RWPE2 (cell line): Measurements from ENCODE around the gene LACC1.

Experiments
- ATAC-seq: fragments of 200-7000 bp; cut with Tn5 transposase; 3 replicates; pipeline ENCODE4 v1.9.1; 2021; ENCODE audit warnings: low read depth
- DNase-seq: peaks from one replicate; pipeline ENCODE4 v3.0.0-alpha.2; 2020; ENCODE audit warnings: low spot score
- H3K27ac ChIP-seq: fragments of 450-650 bp; 2 replicates; pipeline ENCODE4 v1.5.1; 2017; ENCODE audit warnings: mild to moderate bottlenecking; ENCODE audit not compliant: poor library complexity, severe bottlenecking
- H3K27me3 ChIP-seq: fragments of 250-450 bp; sonication (Bioruptor Pico); 2 replicates; pipeline ENCODE4 v1.5.1; 2021; ENCODE audit warnings: mild to moderate bottlenecking, moderate library complexity; ENCODE audit not compliant: insufficient read depth, poor library complexity, severe bottlenecking
- H3K36me3 ChIP-seq: fragments of 250-450 bp; sonication (Bioruptor Pico); 2 replicates; pipeline ENCODE4 v1.5.1; 2020; ENCODE audit warnings: low read depth, mild to moderate bottlenecking, moderate library complexity
- H3K4me1 ChIP-seq: fragments of 250-450 bp; sonication (Bioruptor Pico); 2 replicates; pipeline ENCODE4 v1.5.1; 2021; ENCODE audit warnings: mild to moderate bottlenecking, moderate library complexity; ENCODE audit not compliant: insufficient read depth, poor library complexity, severe bottlenecking
- H3K4me3 ChIP-seq: fragments of 250-450 bp; sonication (Bioruptor Pico); 2 replicates; pipeline ENCODE4 v1.5.1; 2021; ENCODE audit warnings: mild to moderate bottlenecking, moderate library complexity; ENCODE audit not compliant: severe bottlenecking
- H3K9me3 ChIP-seq: fragments of 250-450 bp; sonication (Bioruptor Pico); 2 replicates; pipeline ENCODE4 v1.5.1; 2021; ENCODE audit warnings: mild to moderate bottlenecking, moderate library complexity; ENCODE audit not compliant: severe bottlenecking
- CTCF ChIP-seq: fragments of 450-650 bp; IDR thresholded peaks from one replicate; pipeline ENCODE4 v1.5.1; 2017; ENCODE audit warnings: mild to moderate bottlenecking, moderate library complexity; ENCODE audit not compliant: poor library complexity, severe bottlenecking

The LACC1 gene

GRCh38 chr13:43911278-43911677 is 31.6 kb downstream of the LACC1 start:
- H3K36me3 ChIP-seq: no peaks in the 10 kb centered on the region
- H3K27ac ChIP-seq: no peak overlapping the region
- TF ChIP-seq CTCF: no peak
- H3K27me3 ChIP-seq: no peaks in the 10 kb centered on the region
- no peak for DNase-seq
- peaks cover 5% of the 10 kb centered on the region for H3K4me1 ChIP-seq
- H3K4me3 ChIP-seq: no peak overlapping the region
- H3K9me3 ChIP-seq: no peaks in the 10 kb centered on the region
- ATAC-seq: no peak

DNA sequence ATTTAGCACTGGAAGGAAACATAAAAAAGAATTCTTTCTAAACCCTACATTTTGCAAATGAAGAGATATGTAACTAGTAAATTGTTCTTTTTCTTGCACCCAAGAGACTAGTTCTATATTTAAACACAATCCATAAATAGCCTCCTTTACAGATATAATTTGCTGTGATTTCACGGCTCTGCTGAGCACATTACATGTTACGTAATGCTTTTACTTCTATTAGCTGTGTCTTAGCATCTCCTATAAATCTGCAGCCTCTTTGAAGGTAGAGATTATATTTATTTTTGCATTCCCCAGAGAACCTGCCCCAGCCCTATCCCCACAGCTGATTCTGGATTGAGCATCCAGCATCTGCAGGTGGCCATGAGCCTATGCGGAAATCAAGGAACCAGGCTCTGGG is 32.2 kb downstream of the LACC1 start:
- Histone ChIP-seq H3K36me3 (no peaks in the 10 kb centered on the region), H3K27ac (no peak overlapping the region), H3K9me3 (no peaks in the 10 kb centered on the region), H3K27me3 (no peaks in the 10 kb centered on the region), H3K4me3 (no peak overlapping the region), H3K4me1 (peaks cover 5% of the 10 kb centered on the region)
- ATAC-seq: no peak
- DNase-seq: no peak
- TF ChIP-seq CTCF: no peak

- no peaks in the 10 kb centered on the region for H3K27me3 ChIP-seq
- H3K4me3 ChIP-seq: no peak overlapping the region
- H3K9me3 ChIP-seq: no peaks in the 10 kb centered on the region
- DNase-seq: no peak
- ATAC-seq: no peak
- H3K27ac ChIP-seq: no peak overlapping the region
- TF ChIP-seq CTCF: no peak
- H3K36me3 ChIP-seq: no peaks in the 10 kb centered on the region
- peaks cover 12% of the 10 kb centered on the region for H3K4me1 ChIP-seq
These were observed 35.7 kb downstream of the LACC1 start for GRCh38 chr13:43915451-43915850.

DNA sequence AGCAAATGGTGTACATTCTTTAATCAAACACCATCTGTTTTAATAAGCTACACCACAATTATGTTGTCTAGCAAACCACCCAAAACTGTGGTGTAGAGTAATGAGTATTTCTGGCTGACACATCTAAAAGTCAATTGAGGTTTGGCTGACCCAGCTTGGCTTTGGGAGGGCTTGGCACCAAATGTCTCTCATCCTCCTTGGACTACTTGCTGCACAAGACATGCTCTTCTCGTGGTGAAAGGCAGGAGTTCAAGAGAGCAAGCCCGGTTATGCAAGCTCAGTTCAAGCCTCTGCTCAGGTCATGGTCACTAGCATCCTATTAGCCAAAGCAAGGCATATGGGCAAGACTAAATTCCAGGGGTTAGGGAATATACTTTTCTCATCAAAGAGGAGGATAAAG is 37.1 kb downstream of the LACC1 start:
- Histone ChIP-seq H3K27me3 (no peaks in the 10 kb centered on the region), H3K36me3 (no peaks in the 10 kb centered on the region), H3K27ac (no peak overlapping the region), H3K4me1 (peaks cover 12% of the 10 kb centered on the region), H3K4me3 (no peak overlapping the region), H3K9me3 (no peaks in the 10 kb centered on the region)
- ATAC-seq (no peak), DNase-seq (no peak)
- no peak for TF ChIP-seq CTCF

- Histone ChIP-seq H3K9me3 (no peaks in the 10 kb centered on the region), H3K36me3 (no peaks in the 10 kb centered on the region), H3K27me3 (no peaks in the 10 kb centered on the region), H3K4me3 (no peak overlapping the region), H3K27ac (no peak overlapping the region), H3K4me1 (peaks cover 12% of the 10 kb centered on the region)
- no peak for DNase-seq
- ATAC-seq: no peak; the same call in 2 of the 3 replicates
- no peak for TF ChIP-seq CTCF
These were observed 38.9 kb downstream of the LACC1 start for GRCh38 chr13:43918636-43919035.
